MG63 (cell line): ENCODE data around the gene CDON. TPM values are rescaled to one million over a fixed set of nuclear protein-coding genes. Genes with fewer than 3 reads are reported as not detected.

ENCODE experiments used
- DNase-seq: peaks from one replicate; pipeline ENCODE4 v3.0.0-alpha.2; 2020
- H3K27me3 ChIP-seq: fragments of 250-450 bp; sonication (Bioruptor Pico); 2 replicates; pipeline ENCODE4 v1.5.1; 2020; ENCODE audit warnings: mild to moderate bottlenecking, moderate library complexity
- H3K36me3 ChIP-seq: fragments of 250-450 bp; sonication (Bioruptor Pico); 2 replicates; pipeline ENCODE4 v1.5.1; 2020; ENCODE audit warnings: mild to moderate bottlenecking, moderate library complexity
- H3K4me3 ChIP-seq: fragments of 250-450 bp; sonication (Bioruptor Pico); 2 replicates; pipeline ENCODE4 v1.5.1; 2020; ENCODE audit warnings: mild to moderate bottlenecking, moderate library complexity
- H3K9me3 ChIP-seq: fragments of 250-450 bp; sonication (Bioruptor Pico); 2 replicates; pipeline ENCODE4 v1.5.1; 2020; ENCODE audit warnings: mild to moderate bottlenecking, moderate library complexity
- total RNA-seq: library from RNA; depleted of rRNA; stranded (reverse); fragments of >200 nt; shearing (Covaris generic); gene quantifications from 2 replicates; pipeline ENCODE4 v1.2.3, GENCODE V29; 2014; ENCODE audit warnings: low replicate concordance

CDON gene
- total RNA-seq, 1 experiment from 2014 or later: 25.4 TPM

GRCh38 chr11:126060757-126061171, 1.9 kb downstream of the CDON start:
- H3K9me3 ChIP-seq: no peaks in the 10 kb centered on the region
- peak overlapping the region; percentile 64; the same call in 1 of the 2 replicates for H3K4me3 ChIP-seq
- peaks cover 15% of the 10 kb centered on the region; the same call in 1 of the 2 replicates for H3K36me3 ChIP-seq
- DNase-seq: no peak
- no peaks in the 10 kb centered on the region for H3K27me3 ChIP-seq

DNA sequence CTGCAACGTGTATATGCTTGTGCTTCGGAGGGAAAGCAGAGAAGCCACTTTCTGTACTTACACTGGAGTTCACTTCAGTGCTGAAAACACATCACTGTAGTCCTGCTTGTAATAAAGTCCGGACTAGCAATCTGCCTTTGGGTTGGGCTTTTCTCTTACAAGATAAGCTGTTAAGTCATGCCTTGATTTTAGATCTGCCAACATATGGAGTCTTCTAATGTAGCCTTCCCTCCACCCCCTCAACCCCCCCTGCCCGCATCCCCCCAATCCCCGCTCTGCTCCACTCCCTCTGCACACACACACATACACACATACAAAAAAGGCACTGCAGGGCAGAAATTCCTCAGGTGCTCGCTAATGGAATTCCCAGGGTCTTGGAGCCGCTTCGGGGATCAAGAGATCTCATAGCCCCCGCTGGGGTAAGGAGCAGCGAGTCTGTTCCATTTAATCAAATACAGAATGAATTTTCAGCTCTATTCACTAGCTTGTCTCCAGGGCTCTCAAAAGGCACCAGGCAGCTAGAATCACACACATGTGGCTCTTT, 3.4 kb downstream of the CDON start:
- peaks cover 22% of the 10 kb centered on the region for H3K36me3 ChIP-seq
- H3K27me3 ChIP-seq: no peaks in the 10 kb centered on the region
- H3K9me3 ChIP-seq: no peaks in the 10 kb centered on the region
- H3K4me3 ChIP-seq: no peak overlapping the region
- no peak for DNase-seq

DNA sequence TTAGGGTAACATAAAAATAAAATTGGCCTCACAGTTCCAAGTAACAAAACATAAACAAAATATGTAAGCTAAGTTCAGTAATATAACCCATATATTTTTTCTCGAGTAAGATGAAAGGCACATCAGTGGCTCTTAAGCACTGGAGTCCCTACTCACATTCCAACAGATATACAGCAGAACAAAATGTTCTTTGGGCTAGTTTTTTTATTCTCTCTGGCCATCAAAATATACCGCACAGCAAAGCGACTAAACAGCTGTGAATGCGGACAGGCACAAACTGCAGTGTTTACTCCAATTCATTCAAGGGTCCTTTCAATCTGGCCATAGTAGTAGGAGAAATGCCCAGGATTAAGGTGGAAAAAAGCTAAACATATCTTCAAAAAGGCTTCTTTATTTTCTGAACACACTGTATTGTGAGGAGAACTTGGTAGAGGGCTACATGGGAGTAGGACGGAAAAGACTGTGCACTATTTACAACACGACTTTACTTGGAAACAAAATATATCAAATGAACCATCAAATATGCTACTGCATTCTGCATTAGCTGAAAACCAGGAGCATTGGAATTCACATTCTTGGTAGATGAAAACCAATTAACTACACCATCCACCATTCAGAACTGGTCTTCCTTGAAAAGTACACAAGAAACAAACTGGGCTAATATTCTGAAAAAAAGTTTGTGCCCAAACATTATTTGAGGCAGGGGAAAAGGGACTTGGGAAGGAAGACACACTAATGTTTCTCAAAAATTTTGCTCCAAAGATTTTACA, 4.4 kb downstream of the CDON start:
- H3K36me3 ChIP-seq: peaks cover 22% of the 10 kb centered on the region

GRCh38 chr11:126054882-126055281, 7.8 kb downstream of the CDON start:
- Histone ChIP-seq H3K27me3 (no peaks in the 10 kb centered on the region), H3K4me3 (no peak overlapping the region), H3K9me3 (no peaks in the 10 kb centered on the region), H3K36me3 (peaks cover 22% of the 10 kb centered on the region)
- DNase-seq: no peak

More for the DNA sequence above, 4.4 kb downstream of the CDON start:
- no peaks in the 10 kb centered on the region for H3K27me3 ChIP-seq
- no peaks in the 10 kb centered on the region for H3K9me3 ChIP-seq
- no peak for DNase-seq
- no peak overlapping the region for H3K4me3 ChIP-seq

DNA sequence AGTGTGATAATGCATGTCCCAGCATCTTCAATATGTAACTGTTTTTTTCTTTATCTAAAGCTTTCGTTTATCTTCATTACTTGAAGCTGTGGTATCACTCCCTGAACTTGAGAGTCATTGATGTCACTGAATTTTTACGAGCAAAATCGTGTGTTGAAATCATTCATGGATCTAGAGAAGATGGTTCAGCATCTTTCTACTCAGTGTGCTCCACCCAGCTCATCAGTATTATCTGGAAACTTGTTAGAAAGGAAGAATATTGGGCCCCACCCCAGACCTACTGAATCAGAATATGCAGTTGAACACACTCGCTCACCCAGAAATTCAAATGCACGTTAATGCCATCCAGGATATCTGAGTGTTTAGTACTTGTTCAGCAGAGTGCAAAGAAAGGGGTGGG, 8.3 kb downstream of the CDON start:
- Histone ChIP-seq H3K36me3 (peaks cover 22% of the 10 kb centered on the region), H3K27me3 (no peaks in the 10 kb centered on the region), H3K9me3 (no peaks in the 10 kb centered on the region), H3K4me3 (no peak overlapping the region)
- no peak for DNase-seq

DNA sequence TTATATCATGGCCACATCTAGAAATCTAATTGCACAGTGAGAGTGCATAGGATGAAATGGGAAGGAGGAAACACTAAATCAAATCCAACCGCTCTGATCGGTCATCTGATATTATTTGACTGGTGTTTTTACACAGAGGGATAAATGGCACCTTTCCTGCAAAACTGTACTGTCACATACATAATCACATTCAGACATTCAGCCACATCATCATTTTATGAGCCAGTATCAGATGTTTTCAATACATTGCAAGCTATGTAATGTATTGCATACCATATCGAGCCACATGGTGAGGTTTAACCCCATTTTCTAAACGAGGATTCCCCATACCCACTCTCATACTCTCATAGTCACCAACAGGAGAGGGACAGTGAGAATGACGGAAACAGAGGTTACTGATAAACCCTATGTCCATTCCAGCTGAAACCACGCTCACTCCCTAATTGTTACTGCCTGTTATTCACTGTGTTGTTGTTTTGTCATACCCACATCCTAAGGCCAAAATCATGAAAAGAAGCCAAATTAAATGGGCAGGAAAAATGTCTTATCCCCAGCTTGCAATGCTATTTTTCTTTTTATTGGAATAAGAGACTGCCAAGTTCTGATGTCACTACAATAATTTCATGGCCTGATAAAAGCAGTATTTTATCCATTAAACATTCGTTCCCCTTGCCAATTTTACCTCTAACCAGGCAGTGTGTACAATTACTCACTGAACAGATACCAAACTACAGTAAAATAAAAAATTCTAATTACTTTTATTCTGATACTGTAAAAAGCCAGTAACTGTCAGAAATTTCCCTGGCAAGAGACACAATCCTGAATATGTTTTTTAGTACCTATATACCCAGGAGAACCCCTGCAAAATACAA, 9.0 kb downstream of the CDON start:
- DNase-seq: peak; percentile 5
- Histone ChIP-seq H3K9me3 (no peaks in the 10 kb centered on the region), H3K36me3 (peaks cover 22% of the 10 kb centered on the region), H3K4me3 (no peak overlapping the region), H3K27me3 (no peaks in the 10 kb centered on the region)

DNA sequence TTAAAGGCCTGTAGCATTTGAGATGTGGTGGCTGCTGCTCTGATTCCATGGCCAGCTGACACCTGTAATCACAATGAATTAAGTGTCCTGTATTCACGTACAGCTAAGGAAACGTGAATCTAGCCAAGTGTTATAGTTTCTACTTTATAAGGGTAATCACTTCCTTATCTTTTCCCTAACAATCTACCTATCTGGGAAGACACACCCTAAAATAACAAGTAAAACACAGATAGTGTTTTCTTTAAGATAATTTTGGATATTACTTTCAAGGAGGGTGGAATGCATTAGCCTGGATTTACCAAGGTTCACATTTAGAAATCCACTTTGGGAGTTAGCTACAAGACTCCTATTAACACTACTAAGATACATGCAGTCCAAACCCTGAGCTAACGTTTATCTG, 11.5 kb downstream of the CDON start:
- Histone ChIP-seq H3K36me3 (peaks cover 11% of the 10 kb centered on the region), H3K9me3 (no peaks in the 10 kb centered on the region), H3K4me3 (no peak overlapping the region), H3K27me3 (no peaks in the 10 kb centered on the region)
- DNase-seq: no peak

DNA sequence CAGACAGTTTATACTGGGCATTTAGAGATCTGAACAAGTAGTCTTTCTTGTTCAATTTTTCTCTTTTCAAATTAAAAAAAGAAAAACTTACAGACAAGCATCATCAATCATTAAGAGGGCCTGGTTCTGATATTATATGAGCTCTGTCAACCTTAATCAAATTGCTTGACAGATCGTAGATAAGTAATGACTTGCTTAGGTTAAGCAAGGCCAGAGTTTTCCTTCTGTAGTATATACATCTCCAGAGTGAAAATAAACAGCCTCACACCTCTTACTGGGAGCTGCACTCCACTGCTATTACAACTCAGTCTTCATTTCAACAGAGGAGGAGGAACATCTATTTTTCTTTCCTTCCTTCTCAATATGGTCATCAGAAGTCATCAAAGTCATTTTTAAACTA, 13.5 kb downstream of the CDON start:
- H3K36me3 ChIP-seq: peaks cover 6% of the 10 kb centered on the region
- no peaks in the 10 kb centered on the region for H3K9me3 ChIP-seq
- no peak for DNase-seq
- no peaks in the 10 kb centered on the region for H3K27me3 ChIP-seq
- no peak overlapping the region for H3K4me3 ChIP-seq

GRCh38 chr11:126048197-126048596, 14.5 kb downstream of the CDON start:
- Histone ChIP-seq H3K9me3 (no peaks in the 10 kb centered on the region), H3K36me3 (peaks cover 11% of the 10 kb centered on the region), H3K4me3 (no peak overlapping the region), H3K27me3 (no peaks in the 10 kb centered on the region)
- DNase-seq: no peak

GRCh38 chr11:126046570-126047195, 16.0 kb downstream of the CDON start:
- no peak overlapping the region for H3K4me3 ChIP-seq
- H3K36me3 ChIP-seq: peaks cover 16% of the 10 kb centered on the region
- H3K27me3 ChIP-seq: no peaks in the 10 kb centered on the region
- no peaks in the 10 kb centered on the region for H3K9me3 ChIP-seq
- DNase-seq: no peak

DNA sequence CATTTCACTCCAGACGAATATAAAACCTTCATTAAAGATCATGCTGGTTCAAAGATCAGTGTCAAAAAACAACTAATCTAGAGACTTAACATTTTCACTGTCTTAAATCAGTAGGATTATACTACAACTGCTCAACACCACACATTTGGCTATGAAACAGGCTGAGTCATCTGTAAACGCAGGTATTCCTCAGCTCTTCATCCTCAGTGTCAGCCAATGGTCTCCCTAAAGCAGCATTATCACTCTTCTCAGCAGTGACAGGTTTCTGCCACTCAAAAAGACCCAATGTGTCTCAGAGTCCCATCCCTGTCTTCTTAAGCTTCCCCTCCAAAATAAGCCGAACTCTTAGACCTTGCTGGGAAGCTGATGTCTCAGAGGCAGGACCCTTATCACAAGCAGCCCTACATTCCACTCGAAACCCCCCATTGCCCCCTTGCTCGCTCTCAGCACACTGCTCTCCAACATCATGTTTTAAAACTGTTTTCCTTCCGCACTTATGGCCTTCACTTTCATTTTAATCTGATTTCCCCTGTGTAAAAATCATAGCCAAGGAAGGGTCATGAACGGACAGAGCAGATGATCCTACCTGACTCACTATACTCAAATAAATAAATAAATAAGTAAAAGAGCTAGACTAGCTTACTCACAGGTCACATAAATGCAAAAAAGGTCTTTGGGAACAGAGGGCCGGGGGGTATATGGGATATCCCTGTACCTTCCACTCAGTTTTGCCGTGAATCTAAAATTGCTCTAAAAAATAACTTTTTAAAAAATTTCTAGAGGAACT, 23.0 kb downstream of the CDON start:
- no peak overlapping the region for H3K4me3 ChIP-seq
- peak; percentile 10 for DNase-seq
- H3K9me3 ChIP-seq: no peaks in the 10 kb centered on the region; the same call in 1 of the 2 replicates
- no peaks in the 10 kb centered on the region for H3K27me3 ChIP-seq
- peaks cover 10% of the 10 kb centered on the region for H3K36me3 ChIP-seq

DNA sequence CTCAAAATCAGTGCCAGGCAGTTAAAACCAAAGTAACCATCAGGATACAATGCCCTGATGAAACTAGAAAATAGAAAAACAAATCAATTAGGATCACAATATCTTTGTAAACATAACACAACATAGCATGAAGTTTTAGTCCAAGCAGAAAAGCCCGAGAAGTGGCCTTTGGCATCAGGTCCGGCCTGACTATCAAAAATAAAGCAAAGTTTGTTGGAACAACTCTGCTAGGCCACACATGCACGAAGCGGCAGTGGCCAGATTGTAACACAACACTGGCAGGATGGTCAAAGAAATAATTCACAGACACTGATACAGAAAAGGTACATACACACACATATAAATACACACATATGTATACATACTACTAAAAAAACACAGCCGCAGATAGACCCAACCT, 26.9 kb downstream of the CDON start:
- H3K4me3 ChIP-seq: no peak overlapping the region

GRCh38 chr11:126034933-126035425, 27.7 kb downstream of the CDON start:
- no peaks in the 10 kb centered on the region; the same call in 1 of the 2 replicates for H3K9me3 ChIP-seq
- H3K36me3 ChIP-seq: no peaks in the 10 kb centered on the region; the same call in 1 of the 2 replicates
- H3K27me3 ChIP-seq: no peaks in the 10 kb centered on the region
- no peak overlapping the region for H3K4me3 ChIP-seq
- DNase-seq: no peak

More for the DNA sequence above, 26.9 kb downstream of the CDON start:
- no peak for DNase-seq
- no peaks in the 10 kb centered on the region; the same call in 1 of the 2 replicates for H3K36me3 ChIP-seq
- H3K27me3 ChIP-seq: no peaks in the 10 kb centered on the region
- no peaks in the 10 kb centered on the region; the same call in 1 of the 2 replicates for H3K9me3 ChIP-seq

DNA sequence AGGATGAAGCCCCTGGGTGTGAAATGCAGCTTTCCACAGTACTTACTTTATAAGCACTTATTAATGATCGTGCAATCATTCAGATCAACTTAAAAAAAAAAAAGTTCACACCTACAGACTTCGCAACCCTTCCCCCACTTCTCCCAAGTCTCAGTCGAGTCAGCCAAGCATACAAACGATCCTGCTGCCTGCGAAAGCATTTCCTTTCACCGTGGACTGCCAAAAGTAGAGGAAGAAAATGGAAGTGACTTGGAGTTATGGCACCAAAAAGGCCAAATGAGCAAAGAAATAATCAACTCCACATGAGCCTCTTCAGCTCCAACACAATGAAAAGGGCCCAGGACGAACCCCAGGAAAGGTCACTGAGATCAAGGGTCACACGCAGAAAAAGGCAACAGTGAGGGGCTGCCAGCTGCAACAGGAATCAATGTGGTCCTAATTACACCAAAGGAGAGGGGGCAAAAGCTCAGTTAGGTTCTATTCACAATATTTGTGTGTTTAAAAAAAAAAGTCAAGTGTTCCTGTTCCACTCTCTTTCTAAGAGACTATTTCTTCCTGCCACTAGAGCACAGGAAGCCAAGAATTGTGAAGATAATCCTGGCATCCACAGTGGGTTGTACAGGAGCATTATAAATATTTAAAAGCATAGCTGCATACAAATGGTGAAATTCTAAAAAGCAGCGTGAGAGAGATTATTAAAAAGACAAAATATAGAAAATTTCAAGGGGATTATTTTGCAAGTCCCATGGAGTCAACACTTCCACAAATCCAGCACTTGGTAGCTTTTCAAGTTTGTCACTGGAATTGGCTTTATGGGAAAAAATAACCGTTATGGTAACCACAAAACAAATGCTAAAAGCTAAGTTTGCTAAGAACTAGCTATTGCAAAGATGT, 28.4 kb downstream of the CDON start:
- Histone ChIP-seq H3K9me3 (no peaks in the 10 kb centered on the region; the same call in 1 of the 2 replicates), H3K27me3 (no peaks in the 10 kb centered on the region), H3K4me3 (no peak overlapping the region), H3K36me3 (no peaks in the 10 kb centered on the region; the same call in 1 of the 2 replicates)
- DNase-seq: no peak

DNA sequence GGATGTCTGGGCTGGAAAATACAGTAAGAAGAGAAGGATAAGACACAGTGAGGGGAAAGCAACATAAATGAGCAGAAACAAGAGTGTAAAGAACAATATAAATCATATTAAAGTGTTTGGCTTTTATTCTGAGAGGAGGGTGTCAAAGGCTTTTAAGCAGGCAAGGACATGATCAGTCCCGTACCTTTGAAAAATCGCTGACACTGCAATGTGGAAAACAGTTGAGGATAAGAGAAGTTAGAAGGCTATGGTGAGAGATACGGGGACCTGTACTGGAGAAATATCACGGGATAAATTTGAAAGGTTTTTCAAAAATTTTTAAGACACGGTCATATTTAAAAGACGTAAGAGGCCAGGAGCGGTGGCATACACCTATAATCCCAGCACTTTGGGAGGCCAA, 30.3 kb downstream of the CDON start:
- no peaks in the 10 kb centered on the region for H3K27me3 ChIP-seq
- no peaks in the 10 kb centered on the region for H3K9me3 ChIP-seq
- DNase-seq: no peak
- no peaks in the 10 kb centered on the region for H3K36me3 ChIP-seq
- no peak overlapping the region for H3K4me3 ChIP-seq
